GM19239 (cell line): ENCODE measurements around the gene CD53.
"Not testable (repeated sequence)": the region's sequence is repeated elsewhere in the genome, so short reads cannot be mapped to it uniquely, and the experiment has no call there.

Experiments used
- DNase-seq: peaks from one replicate; pipeline ENCODE4 v3.0.0; 2011; ENCODE audit warnings: low spot score; ENCODE audit not compliant: insufficient read length
- FAIRE-seq: peaks from 2 replicates; lab custom pipeline; 2011; peaks lifted over from hg19 to GRCh38; lab: Jason Lieb, UNC

Gene CD53

GRCh38 chr1:110903853-110904500 is 31.0 kb downstream of the CD53 start:
- DNase-seq (no peak), FAIRE-seq (no peak)

GRCh38 chr1:110912784-110913183 is 39.8 kb downstream of the CD53 start:
- no peak for DNase-seq
- no peak for FAIRE-seq

- FAIRE-seq (no peak), DNase-seq (no peak)
Observed at GRCh38 chr1:110914676-110915075, 41.7 kb downstream of the CD53 start.

GRCh38 chr1:110915804-110916203 is 42.9 kb downstream of the CD53 start:
- DNase-seq, result no peak
- no peak for FAIRE-seq

- no peak for FAIRE-seq
- DNase-seq, result no peak
Observed at GRCh38 chr1:110916274-110916668, 43.3 kb downstream of the CD53 start.

GRCh38 chr1:110916669-110917306 is 43.8 kb downstream of the CD53 start:
- DNase-seq (peak; percentile 15), FAIRE-seq (peak; percentile 90)

GRCh38 chr1:110918016-110918415 is 45.1 kb downstream of the CD53 start:
- FAIRE-seq (peak; percentile 39), DNase-seq (no peak)

GRCh38 chr1:110921953-110922352 is 49.0 kb downstream of the CD53 start:
- DNase-seq (no peak), FAIRE-seq (no peak)

- DNase-seq (no peak), FAIRE-seq (no peak)
Observed at GRCh38 chr1:110927484-110928075, 54.6 kb downstream of the CD53 start.

GRCh38 chr1:110928191-110928590 is 55.2 kb downstream of the CD53 start:
- FAIRE-seq, result no peak
- no peak for DNase-seq

- FAIRE-seq (peak; percentile 18), DNase-seq (no peak)
Observed at GRCh38 chr1:110928904-110929303, 56.0 kb downstream of the CD53 start.

- DNase-seq, FAIRE-seq: not testable (repeated sequence)
Observed at GRCh38 chr1:110931097-110931496, 58.1 kb downstream of the CD53 start.

GRCh38 chr1:110936567-110936966 is 63.6 kb downstream of the CD53 start:
- FAIRE-seq, result no peak
- DNase-seq, result no peak

GRCh38 chr1:110944806-110945205 is 71.9 kb downstream of the CD53 start:
- FAIRE-seq (no peak), DNase-seq (no peak)

- FAIRE-seq (no peak), DNase-seq (no peak)
Observed at GRCh38 chr1:110945626-110946025, 72.7 kb downstream of the CD53 start.

GRCh38 chr1:110948038-110948810 is 75.3 kb downstream of the CD53 start:
- FAIRE-seq (no peak), DNase-seq (no peak)
